HepG2 (cell line): ENCODE results near the gene KIF1B.

Experiments used
- CEBPB ChIP-seq: IDR thresholded peaks from 2 replicates; pipeline ENCODE4 v1.6.1; 2011; ENCODE audit warnings: low read depth, low read length, improper control_type of control experiment, borderline replicate concordance
- FOXO1 ChIP-seq: sonication (generic); formaldehyde crosslinking; IDR thresholded peaks from 2 replicates; pipeline ENCODE4 v1.4.0; 2020; ENCODE audit warnings: missing genetic modification reagents
- MAFF ChIP-seq: IDR thresholded peaks from 2 replicates; pipeline ENCODE4 v1.6.1; 2011; ENCODE audit warnings: low read depth, low read length, improper control_type of control experiment
- RNF2 ChIP-seq: fragments of 450-650 bp; conservative IDR thresholded peaks from 2 replicates; pipeline ENCODE4 v1.6.1; 2016; ENCODE audit warnings: low read depth
- SIN3A ChIP-seq: IDR thresholded peaks from 2 replicates; pipeline ENCODE4 v1.6.1; 2011; ENCODE audit warnings: low read depth, mild to moderate bottlenecking, control low read depth, low read length, borderline replicate concordance
- TCF7L2 ChIP-seq: IDR thresholded peaks from 2 replicates; pipeline ENCODE4 v1.6.1; 2011; ENCODE audit warnings: mild to moderate bottlenecking, low read depth, low read length, moderate library complexity
- ZNF703 ChIP-seq: sonication (generic); formaldehyde crosslinking; IDR thresholded peaks from 2 replicates; pipeline ENCODE4 v1.5.1; 2020; ENCODE audit warnings: missing genetic modification reagents, mild to moderate bottlenecking, moderate library complexity, borderline replicate concordance
- TF ChIP-seq, protein P1 (sequence below): sonication (generic); formaldehyde crosslinking; IDR thresholded peaks from 2 replicates; pipeline ENCODE4 v1.5.0; 2020; ENCODE audit warnings: mild to moderate bottlenecking, missing genetic modification reagents, moderate library complexity
- TF ChIP-seq, protein P2 (sequence below): sonication (generic); formaldehyde crosslinking; IDR thresholded peaks from 2 replicates; pipeline ENCODE4 v1.8.0; 2022; ENCODE audit warnings: missing genetic modification reagents, mild to moderate bottlenecking, borderline replicate concordance
- TF ChIP-seq, protein P3 (sequence below): sonication (generic); formaldehyde crosslinking; IDR thresholded peaks from 2 replicates; pipeline ENCODE4 v1.4.0; 2020; ENCODE audit warnings: low read depth, mild to moderate bottlenecking, missing genetic modification reagents
- TF ChIP-seq, protein P4 (sequence below): sonication (generic); formaldehyde crosslinking; IDR thresholded peaks from 2 replicates; pipeline ENCODE4 v1.4.0; 2020; ENCODE audit warnings: missing genetic modification reagents
- TF ChIP-seq, protein P5 (sequence below): IDR thresholded peaks from 2 replicates; pipeline ENCODE4 v1.6.1; 2012; ENCODE audit warnings: inconsistent platforms
- TF ChIP-seq, protein P6 (sequence below), 2 experiments: sonication (generic) in 1 of 2; formaldehyde crosslinking in 1 of 2; IDR thresholded peaks; 2 replicates each; pipeline versions ENCODE4 v1.4.0 to v1.6.1; 2018 to 2020; ENCODE audit warnings: missing genetic modification reagents in 2 of 2, borderline replicate concordance in 1 of 2, low read depth in 1 of 2, mild to moderate bottlenecking in 1 of 2, missing biosample characterization in 1 of 2
- TF ChIP-seq, protein P7 (sequence below): sonication (generic); formaldehyde crosslinking; IDR thresholded peaks from 2 replicates; pipeline ENCODE4 v1.5.0; 2020; ENCODE audit warnings: mild to moderate bottlenecking, missing genetic modification reagents

DNA sequence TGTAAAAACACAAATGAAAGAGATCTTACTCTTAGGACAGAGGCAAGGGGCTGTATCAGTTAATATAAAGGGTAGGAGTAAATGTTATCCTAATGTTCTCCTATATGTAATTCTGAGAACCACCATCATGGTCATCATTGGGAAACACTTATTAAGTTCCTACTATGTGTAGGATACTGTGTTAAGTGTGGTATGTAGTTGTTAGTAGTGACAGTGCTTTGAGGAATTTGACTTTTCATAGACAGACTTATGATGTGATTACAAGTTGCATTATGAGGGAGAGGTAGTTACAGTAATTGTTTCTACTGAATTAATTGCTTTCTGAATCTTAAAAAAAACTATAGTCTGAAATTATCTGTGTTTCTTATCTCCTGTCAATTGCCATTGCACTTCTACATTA is 136.7 kb downstream of the KIF1B start:
- TF ChIP-seq, protein P1, sequence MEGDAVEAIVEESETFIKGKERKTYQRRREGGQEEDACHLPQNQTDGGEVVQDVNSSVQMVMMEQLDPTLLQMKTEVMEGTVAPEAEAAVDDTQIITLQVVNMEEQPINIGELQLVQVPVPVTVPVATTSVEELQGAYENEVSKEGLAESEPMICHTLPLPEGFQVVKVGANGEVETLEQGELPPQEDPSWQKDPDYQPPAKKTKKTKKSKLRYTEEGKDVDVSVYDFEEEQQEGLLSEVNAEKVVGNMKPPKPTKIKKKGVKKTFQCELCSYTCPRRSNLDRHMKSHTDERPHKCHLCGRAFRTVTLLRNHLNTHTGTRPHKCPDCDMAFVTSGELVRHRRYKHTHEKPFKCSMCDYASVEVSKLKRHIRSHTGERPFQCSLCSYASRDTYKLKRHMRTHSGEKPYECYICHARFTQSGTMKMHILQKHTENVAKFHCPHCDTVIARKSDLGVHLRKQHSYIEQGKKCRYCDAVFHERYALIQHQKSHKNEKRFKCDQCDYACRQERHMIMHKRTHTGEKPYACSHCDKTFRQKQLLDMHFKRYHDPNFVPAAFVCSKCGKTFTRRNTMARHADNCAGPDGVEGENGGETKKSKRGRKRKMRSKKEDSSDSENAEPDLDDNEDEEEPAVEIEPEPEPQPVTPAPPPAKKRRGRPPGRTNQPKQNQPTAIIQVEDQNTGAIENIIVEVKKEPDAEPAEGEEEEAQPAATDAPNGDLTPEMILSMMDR (CRISPR knock-in tag) = no peak
- TF ChIP-seq, protein P2, sequence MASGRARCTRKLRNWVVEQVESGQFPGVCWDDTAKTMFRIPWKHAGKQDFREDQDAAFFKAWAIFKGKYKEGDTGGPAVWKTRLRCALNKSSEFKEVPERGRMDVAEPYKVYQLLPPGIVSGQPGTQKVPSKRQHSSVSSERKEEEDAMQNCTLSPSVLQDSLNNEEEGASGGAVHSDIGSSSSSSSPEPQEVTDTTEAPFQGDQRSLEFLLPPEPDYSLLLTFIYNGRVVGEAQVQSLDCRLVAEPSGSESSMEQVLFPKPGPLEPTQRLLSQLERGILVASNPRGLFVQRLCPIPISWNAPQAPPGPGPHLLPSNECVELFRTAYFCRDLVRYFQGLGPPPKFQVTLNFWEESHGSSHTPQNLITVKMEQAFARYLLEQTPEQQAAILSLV (CRISPR knock-in tag) = no peak
- no peak for TF ChIP-seq CEBPB
- no peak for TF ChIP-seq TCF7L2
- TF ChIP-seq, protein P3, sequence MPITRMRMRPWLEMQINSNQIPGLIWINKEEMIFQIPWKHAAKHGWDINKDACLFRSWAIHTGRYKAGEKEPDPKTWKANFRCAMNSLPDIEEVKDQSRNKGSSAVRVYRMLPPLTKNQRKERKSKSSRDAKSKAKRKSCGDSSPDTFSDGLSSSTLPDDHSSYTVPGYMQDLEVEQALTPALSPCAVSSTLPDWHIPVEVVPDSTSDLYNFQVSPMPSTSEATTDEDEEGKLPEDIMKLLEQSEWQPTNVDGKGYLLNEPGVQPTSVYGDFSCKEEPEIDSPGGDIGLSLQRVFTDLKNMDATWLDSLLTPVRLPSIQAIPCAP (CRISPR knock-in tag) = no peak
- TF ChIP-seq ZNF703 (CRISPR knock-in tag) = no peak
- TF ChIP-seq SIN3A = no peak
- TF ChIP-seq, protein P4, sequence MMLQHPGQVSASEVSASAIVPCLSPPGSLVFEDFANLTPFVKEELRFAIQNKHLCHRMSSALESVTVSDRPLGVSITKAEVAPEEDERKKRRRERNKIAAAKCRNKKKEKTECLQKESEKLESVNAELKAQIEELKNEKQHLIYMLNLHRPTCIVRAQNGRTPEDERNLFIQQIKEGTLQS = no peak
- TF ChIP-seq MAFF = no peak
- no peak for TF ChIP-seq FOXO1 (CRISPR knock-in tag)
- TF ChIP-seq, protein P5, sequence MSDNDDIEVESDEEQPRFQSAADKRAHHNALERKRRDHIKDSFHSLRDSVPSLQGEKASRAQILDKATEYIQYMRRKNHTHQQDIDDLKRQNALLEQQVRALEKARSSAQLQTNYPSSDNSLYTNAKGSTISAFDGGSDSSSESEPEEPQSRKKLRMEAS = no peak
- TF ChIP-seq, protein P6, sequence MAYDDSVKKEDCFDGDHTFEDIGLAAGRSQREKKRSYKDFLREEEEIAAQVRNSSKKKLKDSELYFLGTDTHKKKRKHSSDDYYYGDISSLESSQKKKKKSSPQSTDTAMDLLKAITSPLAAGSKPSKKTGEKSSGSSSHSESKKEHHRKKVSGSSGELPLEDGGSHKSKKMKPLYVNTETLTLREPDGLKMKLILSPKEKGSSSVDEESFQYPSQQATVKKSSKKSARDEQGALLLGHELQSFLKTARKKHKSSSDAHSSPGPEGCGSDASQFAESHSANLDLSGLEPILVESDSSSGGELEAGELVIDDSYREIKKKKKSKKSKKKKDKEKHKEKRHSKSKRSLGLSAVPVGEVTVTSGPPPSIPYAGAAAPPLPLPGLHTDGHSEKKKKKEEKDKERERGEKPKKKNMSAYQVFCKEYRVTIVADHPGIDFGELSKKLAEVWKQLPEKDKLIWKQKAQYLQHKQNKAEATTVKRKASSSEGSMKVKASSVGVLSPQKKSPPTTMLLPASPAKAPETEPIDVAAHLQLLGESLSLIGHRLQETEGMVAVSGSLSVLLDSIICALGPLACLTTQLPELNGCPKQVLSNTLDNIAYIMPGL (CRISPR knock-in tag; IDR thresholded peaks at IDR 0.05; ENCODE audit: borderline replicate concordance in 1 of 2, low read depth in 1 of 2) = no peak
- TF ChIP-seq, protein P7, sequence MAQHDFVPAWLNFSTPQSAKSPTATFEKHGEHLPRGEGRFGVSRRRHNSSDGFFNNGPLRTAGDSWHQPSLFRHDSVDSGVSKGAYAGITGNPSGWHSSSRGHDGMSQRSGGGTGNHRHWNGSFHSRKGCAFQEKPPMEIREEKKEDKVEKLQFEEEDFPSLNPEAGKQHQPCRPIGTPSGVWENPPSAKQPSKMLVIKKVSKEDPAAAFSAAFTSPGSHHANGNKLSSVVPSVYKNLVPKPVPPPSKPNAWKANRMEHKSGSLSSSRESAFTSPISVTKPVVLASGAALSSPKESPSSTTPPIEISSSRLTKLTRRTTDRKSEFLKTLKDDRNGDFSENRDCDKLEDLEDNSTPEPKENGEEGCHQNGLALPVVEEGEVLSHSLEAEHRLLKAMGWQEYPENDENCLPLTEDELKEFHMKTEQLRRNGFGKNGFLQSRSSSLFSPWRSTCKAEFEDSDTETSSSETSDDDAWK (CRISPR knock-in tag) = no peak
- TF ChIP-seq RNF2 = no peak
